ENCODE results near the gene ERN2. TPM values are rescaled to one million over a fixed set of nuclear protein-coding genes. Genes with fewer than 3 reads are reported as not detected.

The ERN2 gene
- polyA plus RNA-seq, 1 of the 3 experiments (the other 2 are of a cell fraction): 0.03 TPM

DNA sequence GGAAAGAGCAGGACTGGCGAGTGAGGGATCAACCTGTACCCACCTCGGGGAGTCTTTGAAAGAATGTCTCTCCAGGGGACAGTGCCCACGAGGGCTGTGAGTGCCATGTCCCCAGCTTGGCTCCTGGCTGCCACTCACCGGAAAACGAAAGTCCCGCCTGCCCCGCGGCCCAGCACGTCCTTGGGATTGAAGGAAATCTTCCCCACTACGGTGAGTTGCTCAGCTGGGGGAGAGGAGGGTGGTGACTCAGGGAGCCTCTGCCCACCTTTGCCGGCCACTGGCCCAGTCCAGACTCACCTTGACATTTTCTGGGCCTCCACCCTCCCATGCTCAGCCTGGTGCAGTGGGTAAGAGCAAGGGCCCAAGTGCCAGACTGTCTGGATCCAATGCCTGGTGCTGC is 17.3 kb downstream of the ERN2 start:
- no peaks in the 10 kb centered on the region for H3K27me3 ChIP-seq (ENCODE audit: insufficient read depth)
- POLR2A ChIA-PET: no interaction called here
- H3K4me2 ChIP-seq: no peak overlapping the region
- H3K79me2 ChIP-seq (ENCODE audit: insufficient read depth): no peaks in the 10 kb centered on the region
- 90% methylated on average over 11 of the region's 11 CpGs for whole genome bisulfite sequencing (ENCODE audit: low lambda C conversion rate)
- no peaks in the 10 kb centered on the region for H3K9me2 ChIP-seq
- CTCF ChIA-PET: no interaction called here
- no peak overlapping the region for H3K9ac ChIP-seq
- TF ChIP-seq, protein P1, sequence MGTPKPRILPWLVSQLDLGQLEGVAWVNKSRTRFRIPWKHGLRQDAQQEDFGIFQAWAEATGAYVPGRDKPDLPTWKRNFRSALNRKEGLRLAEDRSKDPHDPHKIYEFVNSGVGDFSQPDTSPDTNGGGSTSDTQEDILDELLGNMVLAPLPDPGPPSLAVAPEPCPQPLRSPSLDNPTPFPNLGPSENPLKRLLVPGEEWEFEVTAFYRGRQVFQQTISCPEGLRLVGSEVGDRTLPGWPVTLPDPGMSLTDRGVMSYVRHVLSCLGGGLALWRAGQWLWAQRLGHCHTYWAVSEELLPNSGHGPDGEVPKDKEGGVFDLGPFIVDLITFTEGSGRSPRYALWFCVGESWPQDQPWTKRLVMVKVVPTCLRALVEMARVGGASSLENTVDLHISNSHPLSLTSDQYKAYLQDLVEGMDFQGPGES (IDR thresholded peaks at IDR 0.05; ENCODE audit: low read depth, low read length): no peak
- no peak for TF ChIP-seq FOXM1 (IDR thresholded peaks at IDR 0.05; ENCODE audit: low read depth)
- TF ChIP-seq, protein P2, sequence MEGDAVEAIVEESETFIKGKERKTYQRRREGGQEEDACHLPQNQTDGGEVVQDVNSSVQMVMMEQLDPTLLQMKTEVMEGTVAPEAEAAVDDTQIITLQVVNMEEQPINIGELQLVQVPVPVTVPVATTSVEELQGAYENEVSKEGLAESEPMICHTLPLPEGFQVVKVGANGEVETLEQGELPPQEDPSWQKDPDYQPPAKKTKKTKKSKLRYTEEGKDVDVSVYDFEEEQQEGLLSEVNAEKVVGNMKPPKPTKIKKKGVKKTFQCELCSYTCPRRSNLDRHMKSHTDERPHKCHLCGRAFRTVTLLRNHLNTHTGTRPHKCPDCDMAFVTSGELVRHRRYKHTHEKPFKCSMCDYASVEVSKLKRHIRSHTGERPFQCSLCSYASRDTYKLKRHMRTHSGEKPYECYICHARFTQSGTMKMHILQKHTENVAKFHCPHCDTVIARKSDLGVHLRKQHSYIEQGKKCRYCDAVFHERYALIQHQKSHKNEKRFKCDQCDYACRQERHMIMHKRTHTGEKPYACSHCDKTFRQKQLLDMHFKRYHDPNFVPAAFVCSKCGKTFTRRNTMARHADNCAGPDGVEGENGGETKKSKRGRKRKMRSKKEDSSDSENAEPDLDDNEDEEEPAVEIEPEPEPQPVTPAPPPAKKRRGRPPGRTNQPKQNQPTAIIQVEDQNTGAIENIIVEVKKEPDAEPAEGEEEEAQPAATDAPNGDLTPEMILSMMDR (IDR thresholded peaks at IDR 0.05): no peak
- TF ChIP-seq NFIC (IDR thresholded peaks at IDR 0.05; ENCODE audit: borderline replicate concordance): no peak
- TF ChIP-seq POLR2AphosphoS5 (IDR thresholded peaks at IDR 0.05; ENCODE audit: low read depth, low read length): no peak
- TF ChIP-seq RXRA (IDR thresholded peaks at IDR 0.05; ENCODE audit: borderline replicate concordance, low read depth): no peak
- TF ChIP-seq SIN3A (IDR thresholded peaks at IDR 0.05; ENCODE audit: borderline replicate concordance, low read depth, low read length): no peak
- TF ChIP-seq EZH2phosphoT487 (IDR thresholded peaks at IDR 0.05; ENCODE audit: borderline replicate concordance, low read depth): no peak
- no peak overlapping the region for H2AFZ ChIP-seq (ENCODE audit: low read depth)
- DNase-seq: no peak
- no peaks in the 10 kb centered on the region for H4K20me1 ChIP-seq (ENCODE audit: insufficient read depth)
- H3K27ac ChIP-seq (ENCODE audit: low read depth in 2 of 2, low read length in 1 of 2): no peak overlapping the region
- no peaks in the 10 kb centered on the region for H3K9me3 ChIP-seq
- no peaks in the 10 kb centered on the region for H3F3A ChIP-seq (replicated peaks; ENCODE audit: insufficient read depth)
- H3K4me3 ChIP-seq (ENCODE audit: low read depth in 2 of 2, low read length in 1 of 2): no peak overlapping the region
- H3K4me1 ChIP-seq (ENCODE audit: control insufficient read depth in 1 of 2, insufficient read depth in 2 of 2, low read depth in 1 of 2, low read length in 1 of 2): no peaks in the 10 kb centered on the region
- H3K36me3 ChIP-seq (replicated peaks in 1 of 2; ENCODE audit: control insufficient read depth in 1 of 2, insufficient read depth in 2 of 2, low read length in 1 of 2): peaks cover 0 to 11% of the 10 kb centered on the region in 2 experiments

DNA sequence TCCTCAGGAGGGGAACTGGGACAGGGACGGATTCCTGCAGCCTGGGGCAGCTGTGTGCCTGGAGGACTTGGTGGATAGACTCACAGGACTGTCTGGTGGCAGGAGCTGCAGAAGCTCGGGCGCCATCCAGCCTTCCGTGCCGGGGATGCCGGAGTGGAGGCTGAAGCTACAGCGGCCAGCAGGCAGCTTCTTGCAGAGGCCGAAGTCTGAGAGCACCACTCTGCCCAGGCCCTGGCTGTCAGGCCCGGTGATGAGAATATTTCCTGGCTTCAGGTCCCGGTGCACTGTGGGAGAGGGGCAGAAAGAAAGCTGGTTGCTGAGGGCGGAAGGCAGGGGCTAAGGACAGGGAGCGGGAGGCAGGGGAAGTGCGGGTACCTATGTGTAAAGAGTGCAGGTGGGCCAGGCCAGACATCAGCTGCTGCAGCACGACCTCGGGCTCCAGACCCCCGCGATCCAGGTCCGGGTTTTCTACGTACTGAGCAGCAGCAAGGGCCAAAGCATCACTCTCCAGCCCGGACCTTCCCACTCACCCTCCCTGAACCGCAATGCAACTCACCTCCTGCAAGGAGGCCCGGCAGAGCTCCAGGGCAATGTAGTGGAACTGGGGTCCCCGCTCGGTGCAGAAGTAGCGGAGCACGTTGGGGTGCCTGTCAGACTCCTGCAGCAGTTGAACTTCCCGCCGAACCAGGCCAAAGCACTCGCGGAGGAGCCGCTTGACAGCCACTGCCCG is 18.2 kb downstream of the ERN2 start:
- H3K4me1 ChIP-seq (ENCODE audit: control insufficient read depth in 1 of 2, insufficient read depth in 2 of 2, low read depth in 1 of 2, low read length in 1 of 2): no peaks in the 10 kb centered on the region
- no peak overlapping the region for H2AFZ ChIP-seq (ENCODE audit: low read depth)
- no peak for TF ChIP-seq TAF1 (IDR thresholded peaks at IDR 0.05; ENCODE audit: borderline replicate concordance, low read depth, low read length)
- TF ChIP-seq NFIC (IDR thresholded peaks at IDR 0.05; ENCODE audit: borderline replicate concordance): no peak
- TF ChIP-seq, protein P1 (IDR thresholded peaks at IDR 0.05; ENCODE audit: low read depth, low read length): no peak
- TF ChIP-seq, protein P3, sequence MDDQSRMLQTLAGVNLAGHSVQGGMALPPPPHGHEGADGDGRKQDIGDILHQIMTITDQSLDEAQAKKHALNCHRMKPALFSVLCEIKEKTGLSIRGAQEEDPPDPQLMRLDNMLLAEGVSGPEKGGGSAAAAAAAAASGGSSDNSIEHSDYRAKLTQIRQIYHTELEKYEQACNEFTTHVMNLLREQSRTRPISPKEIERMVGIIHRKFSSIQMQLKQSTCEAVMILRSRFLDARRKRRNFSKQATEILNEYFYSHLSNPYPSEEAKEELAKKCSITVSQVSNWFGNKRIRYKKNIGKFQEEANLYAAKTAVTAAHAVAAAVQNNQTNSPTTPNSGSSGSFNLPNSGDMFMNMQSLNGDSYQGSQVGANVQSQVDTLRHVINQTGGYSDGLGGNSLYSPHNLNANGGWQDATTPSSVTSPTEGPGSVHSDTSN (IDR thresholded peaks at IDR 0.05): no peak
- TF ChIP-seq EP300 (IDR thresholded peaks at IDR 0.05; ENCODE audit: borderline replicate concordance in 1 of 2, low read depth in 1 of 2, low read length in 1 of 2): no peak
- TF ChIP-seq ELF1 (IDR thresholded peaks at IDR 0.05): no peak
- DNase-seq: peak; percentile 56
- ChIA-PET POLR2A (no interaction called here), CTCF (interaction anchor here (0.9 to 1.1 kb wide), 2 partner anchors 16 to 33 kb away, joined by 3 read pairs; partner anchors contain the start of gene PLK1)
- no peak overlapping the region for H3K27ac ChIP-seq (ENCODE audit: low read depth in 2 of 2, low read length in 1 of 2)
- 89% methylated on average over 23 of the region's 32 CpGs for WGBS (ENCODE audit: low lambda C conversion rate)
- H3K27me3 ChIP-seq (ENCODE audit: insufficient read depth): no peaks in the 10 kb centered on the region
- no peaks in the 10 kb centered on the region for H3K9me3 ChIP-seq
- H3K79me2 ChIP-seq (ENCODE audit: insufficient read depth): no peaks in the 10 kb centered on the region
- no peaks in the 10 kb centered on the region for H3F3A ChIP-seq (replicated peaks; ENCODE audit: insufficient read depth)
- H3K9ac ChIP-seq: no peak overlapping the region
- H3K4me2 ChIP-seq: no peak overlapping the region
- peaks cover 7 to 16% of the 10 kb centered on the region in 2 experiments for H3K36me3 ChIP-seq (replicated peaks in 1 of 2; ENCODE audit: control insufficient read depth in 1 of 2, insufficient read depth in 2 of 2, low read length in 1 of 2)
- no peak overlapping the region for H3K4me3 ChIP-seq (ENCODE audit: low read depth in 2 of 2, low read length in 1 of 2)
- no peaks in the 10 kb centered on the region for H4K20me1 ChIP-seq (ENCODE audit: insufficient read depth)
- no peaks in the 10 kb centered on the region for H3K9me2 ChIP-seq
